ENCODE measurements around the gene PLCL1.

PLCL1 gene

DNA sequence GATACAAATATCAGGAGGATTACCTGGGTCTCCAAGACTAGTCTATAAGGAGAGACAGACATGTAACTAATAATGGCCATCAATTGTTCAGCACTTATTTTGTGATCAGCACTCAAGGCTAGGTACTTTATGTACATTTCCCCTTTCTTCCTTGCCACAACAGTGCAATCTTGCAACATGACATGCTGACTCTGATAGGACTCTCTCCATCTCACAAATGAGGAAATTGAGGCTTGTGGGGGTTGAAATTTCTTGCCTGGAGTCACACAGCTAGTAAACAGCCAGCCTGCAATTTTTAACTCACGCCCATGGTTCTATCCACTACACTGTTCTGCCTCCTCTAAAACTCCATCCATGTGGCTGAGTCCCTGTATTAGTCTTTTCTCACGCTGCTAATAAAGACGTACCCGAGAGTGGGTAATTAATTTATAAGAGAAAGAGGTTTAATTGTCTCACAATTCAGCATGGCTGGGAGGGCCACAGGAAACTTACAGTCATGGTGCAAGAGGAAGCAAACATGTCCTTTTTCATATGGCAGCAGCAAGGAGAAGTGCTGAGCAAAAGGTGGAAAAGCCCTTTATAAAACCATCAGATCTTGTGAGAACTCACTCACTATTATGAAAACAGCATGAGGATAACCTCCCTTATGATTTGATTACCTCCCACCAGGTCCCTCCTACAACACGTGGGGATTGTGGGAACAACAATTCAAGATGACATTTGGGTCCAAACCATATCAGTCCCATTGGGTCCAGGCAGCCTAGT, 302.4 kb downstream of the PLCL1 start:
- TF ChIP-seq POLR2A (IDR thresholded peaks at IDR 0.05; ENCODE audit: extremely low read depth, insufficient read length) (no peak), MYC (IDR thresholded peaks at IDR 0.05; ENCODE audit: low read depth, low read length) (no peak)
- TF ChIP-seq, protein P1, sequence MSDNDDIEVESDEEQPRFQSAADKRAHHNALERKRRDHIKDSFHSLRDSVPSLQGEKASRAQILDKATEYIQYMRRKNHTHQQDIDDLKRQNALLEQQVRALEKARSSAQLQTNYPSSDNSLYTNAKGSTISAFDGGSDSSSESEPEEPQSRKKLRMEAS (IDR thresholded peaks at IDR 0.05; ENCODE audit: low read depth, low read length) = no peak
- TF ChIP-seq, protein P2, sequence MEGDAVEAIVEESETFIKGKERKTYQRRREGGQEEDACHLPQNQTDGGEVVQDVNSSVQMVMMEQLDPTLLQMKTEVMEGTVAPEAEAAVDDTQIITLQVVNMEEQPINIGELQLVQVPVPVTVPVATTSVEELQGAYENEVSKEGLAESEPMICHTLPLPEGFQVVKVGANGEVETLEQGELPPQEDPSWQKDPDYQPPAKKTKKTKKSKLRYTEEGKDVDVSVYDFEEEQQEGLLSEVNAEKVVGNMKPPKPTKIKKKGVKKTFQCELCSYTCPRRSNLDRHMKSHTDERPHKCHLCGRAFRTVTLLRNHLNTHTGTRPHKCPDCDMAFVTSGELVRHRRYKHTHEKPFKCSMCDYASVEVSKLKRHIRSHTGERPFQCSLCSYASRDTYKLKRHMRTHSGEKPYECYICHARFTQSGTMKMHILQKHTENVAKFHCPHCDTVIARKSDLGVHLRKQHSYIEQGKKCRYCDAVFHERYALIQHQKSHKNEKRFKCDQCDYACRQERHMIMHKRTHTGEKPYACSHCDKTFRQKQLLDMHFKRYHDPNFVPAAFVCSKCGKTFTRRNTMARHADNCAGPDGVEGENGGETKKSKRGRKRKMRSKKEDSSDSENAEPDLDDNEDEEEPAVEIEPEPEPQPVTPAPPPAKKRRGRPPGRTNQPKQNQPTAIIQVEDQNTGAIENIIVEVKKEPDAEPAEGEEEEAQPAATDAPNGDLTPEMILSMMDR (IDR thresholded peaks at IDR 0.05; ENCODE audit: low read depth, low read length) = no peak
- H3K4me3 ChIP-seq (ENCODE audit: low read depth, low read length) = peak overlapping the region; percentile 4
- DNase-seq (ENCODE audit: low read depth) = peak; percentile 95

DNA sequence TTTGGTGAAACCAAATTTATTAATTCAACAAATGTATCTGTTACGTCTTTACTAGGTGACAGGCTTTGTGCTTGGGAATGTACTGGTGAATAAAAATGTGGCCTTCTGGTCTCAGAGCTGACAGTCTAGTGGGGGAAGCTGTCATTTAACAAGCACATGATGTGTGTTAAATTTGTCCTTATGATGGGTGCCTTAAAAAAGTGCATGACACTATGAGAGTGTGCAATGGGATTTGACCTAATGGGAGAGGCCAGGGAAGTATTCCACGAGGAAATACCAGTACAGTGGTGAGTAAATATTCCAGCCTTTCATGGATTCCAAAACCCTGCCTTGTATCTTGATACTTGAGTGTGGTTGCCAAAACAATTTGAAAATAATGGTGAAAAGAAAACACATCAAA, 308.9 kb downstream of the PLCL1 start:
- TF ChIP-seq, protein P1 (IDR thresholded peaks at IDR 0.05; ENCODE audit: low read depth, low read length) = no peak
- TF ChIP-seq, protein P2 (IDR thresholded peaks at IDR 0.05; ENCODE audit: low read depth, low read length) = no peak
- TF ChIP-seq POLR2A (IDR thresholded peaks at IDR 0.05; ENCODE audit: extremely low read depth, insufficient read length) = no peak
- TF ChIP-seq MYC (IDR thresholded peaks at IDR 0.05; ENCODE audit: low read depth, low read length) = no peak
- no peak for DNase-seq (ENCODE audit: low read depth)
- H3K4me3 ChIP-seq (ENCODE audit: low read depth, low read length) = no peak overlapping the region

DNA sequence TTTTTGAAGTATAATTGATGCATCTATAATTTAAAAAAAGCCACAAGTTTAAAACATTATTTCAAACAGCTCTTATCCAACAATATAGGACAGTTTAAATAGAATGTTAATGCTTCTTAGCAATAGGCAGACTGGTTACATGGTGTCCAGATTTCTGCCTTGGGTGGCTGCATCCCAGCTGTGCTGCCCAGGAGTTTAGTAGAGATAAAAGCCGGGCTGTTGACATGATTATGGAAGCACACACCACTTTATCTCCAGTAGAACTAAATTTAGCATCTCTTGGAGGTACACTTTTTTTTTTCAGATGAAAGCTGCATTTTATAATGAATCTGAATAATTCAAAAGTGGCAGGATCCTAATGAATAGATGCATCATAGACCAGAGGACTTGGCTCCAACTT, 309.7 kb downstream of the PLCL1 start:
- TF ChIP-seq, protein P1 (IDR thresholded peaks at IDR 0.05; ENCODE audit: low read depth, low read length) = no peak
- no peak overlapping the region for H3K4me3 ChIP-seq (ENCODE audit: low read depth, low read length)
- DNase-seq (ENCODE audit: low read depth) = no peak

DNA sequence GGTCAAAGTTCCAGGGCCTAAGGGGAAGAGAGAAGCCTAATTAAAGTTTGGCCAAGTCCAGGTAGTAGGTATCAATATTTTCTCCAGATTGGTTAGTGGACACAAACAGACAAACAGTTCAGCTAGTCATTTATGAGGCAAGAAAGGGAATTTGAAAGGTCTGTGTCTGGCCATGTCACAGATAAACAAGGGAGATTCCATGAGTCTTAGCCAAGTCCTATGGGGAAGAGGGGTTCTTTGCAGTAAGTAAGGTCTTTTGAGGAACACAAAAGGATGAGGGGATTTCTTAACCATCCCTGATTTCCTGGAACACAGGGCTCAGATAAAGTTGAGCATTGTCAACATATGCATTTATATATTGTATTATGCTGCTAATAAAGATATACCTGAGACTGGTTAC, 310.8 kb downstream of the PLCL1 start:
- no peak for TF ChIP-seq MYC (IDR thresholded peaks at IDR 0.05; ENCODE audit: low read depth, low read length)
- TF ChIP-seq, protein P1 (IDR thresholded peaks at IDR 0.05; ENCODE audit: low read depth, low read length) = no peak
- TF ChIP-seq POLR2A (IDR thresholded peaks at IDR 0.05; ENCODE audit: extremely low read depth, insufficient read length) = no peak
- TF ChIP-seq, protein P2 (IDR thresholded peaks at IDR 0.05; ENCODE audit: low read depth, low read length) = no peak
- DNase-seq (ENCODE audit: low read depth) = no peak
- no peak overlapping the region for H3K4me3 ChIP-seq (ENCODE audit: low read depth, low read length)

DNA sequence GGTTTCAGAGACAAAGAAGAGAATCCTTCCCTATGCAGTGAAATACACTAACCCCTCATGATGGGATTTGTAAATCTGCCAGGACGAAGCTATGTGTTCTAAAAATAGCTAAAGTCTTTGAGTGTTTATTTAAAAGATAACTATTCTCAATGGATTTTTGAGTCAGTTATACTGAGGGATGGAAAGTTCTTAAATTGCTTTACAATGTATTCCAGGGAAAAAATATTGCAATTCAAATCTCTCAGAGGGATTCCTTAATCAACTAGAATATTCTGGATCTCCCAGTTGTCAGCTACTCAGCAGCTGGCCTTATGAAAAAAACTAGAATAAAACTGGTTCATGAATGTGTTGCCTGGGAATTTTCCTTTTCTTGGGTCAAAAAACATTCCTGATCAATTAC, 312.4 kb downstream of the PLCL1 start:
- TF ChIP-seq, protein P2 (IDR thresholded peaks at IDR 0.05; ENCODE audit: low read depth, low read length) = no peak
- TF ChIP-seq, protein P1 (IDR thresholded peaks at IDR 0.05; ENCODE audit: low read depth, low read length) = no peak
- TF ChIP-seq MYC (IDR thresholded peaks at IDR 0.05; ENCODE audit: low read depth, low read length) = no peak
- TF ChIP-seq POLR2A (IDR thresholded peaks at IDR 0.05; ENCODE audit: extremely low read depth, insufficient read length) = no peak
- DNase-seq (ENCODE audit: low read depth) = no peak
- no peak overlapping the region for H3K4me3 ChIP-seq (ENCODE audit: low read depth, low read length)

- DNase-seq (ENCODE audit: low read depth) = peak; percentile 24
- no peak overlapping the region for H3K4me3 ChIP-seq (ENCODE audit: low read depth, low read length)
- TF ChIP-seq, protein P1 (IDR thresholded peaks at IDR 0.05; ENCODE audit: low read depth, low read length) = no peak
- TF ChIP-seq MYC (IDR thresholded peaks at IDR 0.05; ENCODE audit: low read depth, low read length) = no peak
- TF ChIP-seq, protein P2 (IDR thresholded peaks at IDR 0.05; ENCODE audit: low read depth, low read length) = no peak
- TF ChIP-seq POLR2A (IDR thresholded peaks at IDR 0.05; ENCODE audit: extremely low read depth, insufficient read length) = no peak
Observed at GRCh38 chr2:198117406-198118041, 313.1 kb downstream of the PLCL1 start.
